Mammary epithelial cell (primary cell): ENCODE results near the gene PDLIM1.

Experiments used
- CTCF ChIP-seq, 2 donors: IDR thresholded peaks in 1 of 2; conservative IDR thresholded peaks in 1 of 2; 2 replicates each; pipeline ENCODE4 v1.5.1; 2011 to 2012; ENCODE audit warnings: inconsistent platforms in 2 of 2, low read length in 2 of 2, mild to moderate bottlenecking in 2 of 2, control low read depth in 1 of 2, low read depth in 1 of 2; ENCODE audit not compliant: insufficient read depth in 1 of 2; ENCODE audit errors: extremely low read depth in 1 of 2
- EZH2 ChIP-seq: IDR thresholded peaks from 2 replicates; pipeline ENCODE4 v1.6.1; 2012; ENCODE audit warnings: low read length, inconsistent platforms, borderline replicate concordance

- TF ChIP-seq CTCF (conservative IDR thresholded peaks at IDR 0.05 in 1 of 2, IDR thresholded peaks at IDR 0.05 in 1 of 2; ENCODE audit: extremely low read depth in 1 of 2, insufficient read depth in 1 of 2, low read depth in 1 of 2, low read length in 2 of 2) (no peak), EZH2 (no peak)
Measured at GRCh38 chr10:95284807-95285206, 6.0 kb downstream of the PDLIM1 start.
